RWPE2 (cell line): ENCODE results near the gene SPO11.

Experiments used
- ATAC-seq: fragments of 200-7000 bp; cut with Tn5 transposase; 3 replicates; pipeline ENCODE4 v1.9.1; 2021; ENCODE audit warnings: low read depth
- DNase-seq: peaks from one replicate; pipeline ENCODE4 v3.0.0-alpha.2; 2020; ENCODE audit warnings: low spot score
- H3K27ac ChIP-seq: fragments of 450-650 bp; 2 replicates; pipeline ENCODE4 v1.5.1; 2017; ENCODE audit warnings: mild to moderate bottlenecking; ENCODE audit not compliant: poor library complexity, severe bottlenecking
- H3K27me3 ChIP-seq: fragments of 250-450 bp; sonication (Bioruptor Pico); 2 replicates; pipeline ENCODE4 v1.5.1; 2021; ENCODE audit warnings: mild to moderate bottlenecking, moderate library complexity; ENCODE audit not compliant: insufficient read depth, poor library complexity, severe bottlenecking
- H3K36me3 ChIP-seq: fragments of 250-450 bp; sonication (Bioruptor Pico); 2 replicates; pipeline ENCODE4 v1.5.1; 2020; ENCODE audit warnings: low read depth, mild to moderate bottlenecking, moderate library complexity
- H3K4me1 ChIP-seq: fragments of 250-450 bp; sonication (Bioruptor Pico); 2 replicates; pipeline ENCODE4 v1.5.1; 2021; ENCODE audit warnings: mild to moderate bottlenecking, moderate library complexity; ENCODE audit not compliant: insufficient read depth, poor library complexity, severe bottlenecking
- H3K4me3 ChIP-seq: fragments of 250-450 bp; sonication (Bioruptor Pico); 2 replicates; pipeline ENCODE4 v1.5.1; 2021; ENCODE audit warnings: mild to moderate bottlenecking, moderate library complexity; ENCODE audit not compliant: severe bottlenecking
- H3K9me3 ChIP-seq: fragments of 250-450 bp; sonication (Bioruptor Pico); 2 replicates; pipeline ENCODE4 v1.5.1; 2021; ENCODE audit warnings: mild to moderate bottlenecking, moderate library complexity; ENCODE audit not compliant: severe bottlenecking
- TF ChIP-seq, protein P1 (sequence below): fragments of 450-650 bp; IDR thresholded peaks from one replicate; pipeline ENCODE4 v1.5.1; 2017; ENCODE audit warnings: mild to moderate bottlenecking, moderate library complexity; ENCODE audit not compliant: poor library complexity, severe bottlenecking

Gene SPO11

DNA sequence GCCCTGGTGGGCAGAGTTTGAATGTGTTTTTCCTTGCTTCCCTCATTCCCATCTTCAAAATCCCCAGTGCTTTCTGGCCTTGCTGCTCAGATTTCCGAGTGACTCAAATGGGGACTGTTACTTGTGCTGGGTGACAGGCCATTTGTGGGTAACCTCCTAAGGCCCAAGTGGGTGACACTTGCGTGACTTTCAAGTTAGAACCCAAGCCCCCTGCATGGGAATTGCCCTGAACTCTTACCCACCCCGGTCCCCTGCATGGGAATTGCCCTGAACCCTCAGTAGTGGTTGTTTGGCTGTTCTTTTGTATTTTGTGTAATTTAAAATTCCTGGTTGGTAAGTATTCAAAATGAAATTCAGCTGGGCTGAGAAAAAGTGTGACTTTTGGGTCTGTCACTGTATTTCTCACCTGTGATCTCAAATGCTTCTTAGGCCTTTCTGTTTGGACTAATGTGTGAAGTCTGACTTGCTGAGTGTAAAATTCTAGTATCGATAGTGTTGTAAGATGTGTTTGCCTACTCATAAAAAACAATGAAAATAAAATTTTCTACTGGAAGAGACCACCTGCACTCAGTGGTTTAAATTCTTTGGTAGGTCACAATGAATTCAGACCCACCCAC is 49.2 kb downstream of the SPO11 start:
- Histone ChIP-seq H3K27ac (no peak overlapping the region), H3K9me3 (no peaks in the 10 kb centered on the region), H3K27me3 (no peaks in the 10 kb centered on the region), H3K4me3 (no peak overlapping the region), H3K36me3 (peaks cover 51% of the 10 kb centered on the region), H3K4me1 (no peaks in the 10 kb centered on the region)
- DNase-seq (peak; percentile 56), ATAC-seq (no peak)
- TF ChIP-seq, protein P1, sequence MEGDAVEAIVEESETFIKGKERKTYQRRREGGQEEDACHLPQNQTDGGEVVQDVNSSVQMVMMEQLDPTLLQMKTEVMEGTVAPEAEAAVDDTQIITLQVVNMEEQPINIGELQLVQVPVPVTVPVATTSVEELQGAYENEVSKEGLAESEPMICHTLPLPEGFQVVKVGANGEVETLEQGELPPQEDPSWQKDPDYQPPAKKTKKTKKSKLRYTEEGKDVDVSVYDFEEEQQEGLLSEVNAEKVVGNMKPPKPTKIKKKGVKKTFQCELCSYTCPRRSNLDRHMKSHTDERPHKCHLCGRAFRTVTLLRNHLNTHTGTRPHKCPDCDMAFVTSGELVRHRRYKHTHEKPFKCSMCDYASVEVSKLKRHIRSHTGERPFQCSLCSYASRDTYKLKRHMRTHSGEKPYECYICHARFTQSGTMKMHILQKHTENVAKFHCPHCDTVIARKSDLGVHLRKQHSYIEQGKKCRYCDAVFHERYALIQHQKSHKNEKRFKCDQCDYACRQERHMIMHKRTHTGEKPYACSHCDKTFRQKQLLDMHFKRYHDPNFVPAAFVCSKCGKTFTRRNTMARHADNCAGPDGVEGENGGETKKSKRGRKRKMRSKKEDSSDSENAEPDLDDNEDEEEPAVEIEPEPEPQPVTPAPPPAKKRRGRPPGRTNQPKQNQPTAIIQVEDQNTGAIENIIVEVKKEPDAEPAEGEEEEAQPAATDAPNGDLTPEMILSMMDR = no peak

DNA sequence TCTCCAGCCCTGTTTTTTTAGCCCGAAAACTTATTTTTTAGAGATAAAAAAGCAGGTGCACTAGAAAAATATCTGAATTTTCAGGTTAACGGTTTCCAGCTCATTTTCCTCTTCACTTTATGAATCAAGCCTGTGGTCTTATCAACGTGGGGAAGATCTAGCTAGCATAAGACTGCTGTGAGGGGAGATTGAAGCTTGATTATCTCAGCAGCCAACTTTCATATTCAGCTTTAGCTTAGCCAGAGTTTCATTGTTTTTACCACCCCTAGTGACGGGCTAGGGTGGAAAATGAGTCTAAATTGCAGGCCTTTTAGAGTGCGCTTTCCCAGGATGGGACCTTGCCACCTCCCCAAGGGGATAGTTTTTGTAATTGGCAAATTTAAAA is 49.7 kb downstream of the SPO11 start:
- Histone ChIP-seq H3K27ac (no peak overlapping the region), H3K36me3 (peaks cover 46% of the 10 kb centered on the region), H3K4me1 (no peaks in the 10 kb centered on the region), H3K27me3 (no peaks in the 10 kb centered on the region), H3K4me3 (no peak overlapping the region), H3K9me3 (no peaks in the 10 kb centered on the region)
- DNase-seq (no peak), ATAC-seq (no peak)
- TF ChIP-seq, protein P1 = no peak

DNA sequence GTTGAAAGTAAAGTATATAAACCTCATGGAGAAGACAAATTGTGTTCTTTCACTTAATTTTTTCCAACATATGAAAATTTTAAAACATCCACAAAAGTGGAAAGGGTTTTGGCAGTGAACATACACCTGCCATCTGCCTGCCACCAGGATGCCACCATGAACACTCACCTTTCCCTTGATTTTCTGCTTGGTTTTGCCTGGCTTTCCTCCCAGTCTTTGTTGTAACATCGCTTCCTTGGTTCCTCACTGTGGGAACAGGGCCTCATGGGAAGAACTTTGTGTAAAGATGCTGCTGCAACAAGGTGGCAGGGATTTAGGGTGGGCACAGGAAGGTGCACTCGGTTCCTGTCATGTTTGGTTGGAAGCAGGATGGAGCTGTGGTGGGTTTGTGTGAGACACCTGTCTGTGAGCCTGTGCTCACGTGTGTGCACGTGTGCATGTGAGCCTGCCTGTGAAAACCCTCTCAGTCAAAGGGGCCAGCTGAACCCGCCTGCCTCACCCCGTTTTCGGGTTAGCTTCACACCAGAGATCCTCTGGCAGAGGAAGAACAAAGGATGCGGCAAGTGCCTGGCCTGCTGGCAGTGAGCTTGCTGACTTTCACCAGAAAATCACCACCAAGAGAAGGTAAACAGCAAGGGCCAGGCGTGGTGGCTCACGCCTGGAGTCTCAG is 50.6 kb downstream of the SPO11 start:
- ATAC-seq = no peak
- peaks cover 38% of the 10 kb centered on the region for H3K36me3 ChIP-seq
- H3K27ac ChIP-seq = no peak overlapping the region

DNA sequence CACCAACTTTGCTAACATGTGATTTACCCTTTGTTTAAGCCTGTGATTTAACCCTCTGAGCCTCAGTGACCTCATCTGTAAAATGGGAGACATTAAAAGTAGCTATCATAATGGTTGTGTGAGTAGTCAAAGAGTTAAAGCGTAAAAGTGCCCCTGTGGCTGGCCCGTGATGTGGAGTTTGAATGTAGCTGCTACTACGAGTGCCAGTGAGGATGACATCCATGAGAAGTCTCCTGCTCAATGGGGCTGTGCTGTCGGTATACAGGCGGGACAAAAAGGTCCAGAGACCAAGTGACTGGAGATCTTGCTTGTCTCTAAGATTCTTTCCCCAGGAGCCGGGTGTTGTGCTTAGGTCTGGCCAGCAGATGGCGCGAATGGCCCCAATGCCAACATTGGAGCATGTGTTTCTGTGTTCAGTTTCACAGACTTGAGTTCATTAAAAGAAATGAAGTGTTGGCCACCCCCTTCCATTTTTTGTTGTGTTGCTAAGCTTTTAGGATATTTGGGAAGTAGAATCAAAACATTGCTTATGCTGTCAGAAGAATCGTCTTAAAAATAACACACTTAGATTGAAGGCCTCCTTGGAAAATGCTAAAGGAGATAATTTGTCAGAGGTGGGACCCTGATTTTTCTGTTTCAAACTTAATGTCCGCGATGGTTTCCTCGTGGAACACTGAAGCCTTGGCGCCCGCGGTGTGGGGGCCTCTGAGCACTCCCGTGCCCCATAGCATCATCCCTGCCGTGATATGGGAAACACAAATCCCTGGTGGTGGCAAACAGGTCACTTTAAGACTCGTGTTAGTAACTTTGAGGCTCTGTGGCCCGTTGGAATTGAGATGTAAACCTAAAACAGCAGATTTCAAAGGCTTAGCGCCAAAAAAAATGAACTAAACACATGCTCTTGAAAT is 52.2 kb downstream of the SPO11 start:
- no peak overlapping the region for H3K27ac ChIP-seq
- ATAC-seq = peak; percentile 65

More for the DNA sequence above, 50.6 kb downstream of the SPO11 start:
- Histone ChIP-seq H3K27me3 (no peaks in the 10 kb centered on the region), H3K4me1 (no peaks in the 10 kb centered on the region), H3K4me3 (no peak overlapping the region), H3K9me3 (no peaks in the 10 kb centered on the region)
- peak; percentile 69 for DNase-seq
- TF ChIP-seq, protein P1 = no peak

More for the DNA sequence above, 52.2 kb downstream of the SPO11 start:
- Histone ChIP-seq H3K27me3 (no peaks in the 10 kb centered on the region), H3K4me3 (no peak overlapping the region), H3K36me3 (peaks cover 21% of the 10 kb centered on the region), H3K9me3 (no peaks in the 10 kb centered on the region), H3K4me1 (no peaks in the 10 kb centered on the region)
- TF ChIP-seq, protein P1 = peak; percentile 100
- peak; percentile 80 for DNase-seq
